Right atrium auricular region (tissue), 2 donors: ENCODE data around the gene MERTK. TPM values are rescaled to one million over a fixed set of nuclear protein-coding genes. Genes with fewer than 3 reads are reported as not detected.
A peak's percentile ranks its signal among the peaks of the same experiment; 100 is the strongest.
"Not testable (repeated sequence)": the region's sequence is repeated elsewhere in the genome, so short reads cannot be mapped to it uniquely, and the experiment has no call there.

Experiments
- DNase-seq: peaks from one replicate; pipeline ENCODE4 v3.0.0-alpha.2; 2019; ENCODE audit warnings: low spot score
- H3K27ac ChIP-seq, 2 donors: fragments of 200-600 bp; sonication (generic); 1 replicate in 1 of 2; 2 replicates in 1 of 2; pipeline ENCODE4 v1.5.1; 2016 to 2019
- H3K27me3 ChIP-seq, 2 donors: fragments of 200-600 bp; sonication (generic); one replicate each; pipeline versions ENCODE4 v1.5.1 to v1.6.0; 2017 to 2019
- H3K36me3 ChIP-seq: fragments of 200-600 bp; sonication (generic); one replicate; pipeline ENCODE4 v1.5.1; 2016
- H3K4me1 ChIP-seq, 2 donors: fragments of 200-600 bp; sonication (generic); one replicate each; pipeline versions ENCODE4 v1.5.1 to v1.6.0; 2017 to 2019
- H3K4me3 ChIP-seq, 2 donors: fragments of 200-600 bp; sonication (generic); 1 replicate in 1 of 2; 2 replicates in 1 of 2; pipeline ENCODE4 v1.5.1; 2017 to 2019; ENCODE audit warnings: mild to moderate bottlenecking in 1 of 2, moderate library complexity in 1 of 2
- H3K9me3 ChIP-seq, 2 donors: fragments of 200-600 bp; sonication (generic); one replicate each; pipeline ENCODE4 v1.5.1; 2019
- CTCF ChIP-seq, 2 donors: fragments of 200-600 bp; sonication (generic); IDR thresholded peaks; one replicate each; pipeline ENCODE4 v1.5.1; 2019; ENCODE audit warnings: antibody characterized with exemption in 2 of 2
- total RNA-seq, 2 donors: library from RNA; depleted of rRNA; stranded (reverse); fragments of >200 nt; gene quantifications; one replicate each; pipeline ENCODE4 v1.1.0, GENCODE V29; 2016

Gene MERTK
- total RNA-seq, 2 donors from 2014 or later, result 4.9 to 13.7 TPM

- H3K4me1 ChIP-seq, result peaks cover 0 to 69% of the 10 kb centered on the region in 2 donors
- no peaks in the 10 kb centered on the region for H3K36me3 ChIP-seq
- no peaks in the 10 kb centered on the region for H3K9me3 ChIP-seq
- TF ChIP-seq CTCF (IDR thresholded peaks at IDR 0.05), result no peak
- DNase-seq, result no peak
- peak overlapping the region in 1 of 2 donors; percentile 39 for H3K27ac ChIP-seq
- H3K27me3 ChIP-seq, result no peaks in the 10 kb centered on the region
- no peak overlapping the region for H3K4me3 ChIP-seq
These were observed 10.7 kb downstream of the MERTK start for GRCh38 chr2:111909079-111909478.

- not testable (repeated sequence) for H3K27ac ChIP-seq, DNase-seq, H3K9me3 ChIP-seq, H3K27me3 ChIP-seq, H3K4me3 ChIP-seq, H3K36me3 ChIP-seq
- H3K4me1 ChIP-seq, result peaks cover 0 to 59% of the 10 kb centered on the region in 2 donors
These were observed 11.6 kb downstream of the MERTK start for GRCh38 chr2:111909997-111910396.

- Histone ChIP-seq H3K27me3 (no peaks in the 10 kb centered on the region), H3K27ac (peak overlapping the region in 1 of 2 donors; percentile 8), H3K4me1 (peaks cover 0 to 52% of the 10 kb centered on the region in 2 donors), H3K36me3 (no peaks in the 10 kb centered on the region), H3K9me3 (no peaks in the 10 kb centered on the region), H3K4me3 (no peak overlapping the region)
- TF ChIP-seq CTCF (IDR thresholded peaks at IDR 0.05), result no peak
- DNase-seq, result no peak
These were observed 12.3 kb downstream of the MERTK start for GRCh38 chr2:111910609-111911277.

- not testable (repeated sequence) for H3K36me3 ChIP-seq, H3K27me3 ChIP-seq, H3K9me3 ChIP-seq, H3K27ac ChIP-seq, H3K4me3 ChIP-seq, DNase-seq
- H3K4me1 ChIP-seq, result peaks cover 0 to 45% of the 10 kb centered on the region in 2 donors
These were observed 13.0 kb downstream of the MERTK start for GRCh38 chr2:111911295-111911977.

- Histone ChIP-seq H3K9me3 (no peaks in the 10 kb centered on the region), H3K36me3 (no peaks in the 10 kb centered on the region), H3K27ac (no peak overlapping the region), H3K4me1 (peaks cover 0 to 34% of the 10 kb centered on the region in 2 donors), H3K27me3 (no peaks in the 10 kb centered on the region), H3K4me3 (no peak overlapping the region)
- no peak for DNase-seq
- no peak for TF ChIP-seq CTCF (IDR thresholded peaks at IDR 0.05)
These were observed 14.1 kb downstream of the MERTK start for GRCh38 chr2:111912547-111912946.

GRCh38 chr2:111917106-111917505 is 18.7 kb downstream of the MERTK start:
- Histone ChIP-seq H3K27ac (no peak overlapping the region), H3K4me3 (no peak overlapping the region), H3K36me3 (no peaks in the 10 kb centered on the region), H3K9me3 (no peaks in the 10 kb centered on the region), H3K27me3 (no peaks in the 10 kb centered on the region), H3K4me1 (peaks cover 0 to 17% of the 10 kb centered on the region in 2 donors)
- no peak for DNase-seq
- no peak for TF ChIP-seq CTCF (IDR thresholded peaks at IDR 0.05)
